HuH-7 (cell line): ENCODE results near the gene TNS3.
"Not testable (repeated sequence)": the region's sequence is repeated elsewhere in the genome, so short reads cannot be mapped to it uniquely, and the experiment has no call there.

ENCODE experiments used
- DNase-seq: peaks from one replicate; pipeline ENCODE4 v3.0.0; 2011; ENCODE audit warnings: low spot score

The TNS3 gene

GRCh38 chr7:47602272-47603004, 20.5 kb upstream of the TNS3 start:
- no peak for DNase-seq

- no peak for DNase-seq
Observed at GRCh38 chr7:47601881-47602249, 20.0 kb upstream of the TNS3 start.

- DNase-seq = no peak
Observed at GRCh38 chr7:47601119-47601880, 19.4 kb upstream of the TNS3 start.

DNA sequence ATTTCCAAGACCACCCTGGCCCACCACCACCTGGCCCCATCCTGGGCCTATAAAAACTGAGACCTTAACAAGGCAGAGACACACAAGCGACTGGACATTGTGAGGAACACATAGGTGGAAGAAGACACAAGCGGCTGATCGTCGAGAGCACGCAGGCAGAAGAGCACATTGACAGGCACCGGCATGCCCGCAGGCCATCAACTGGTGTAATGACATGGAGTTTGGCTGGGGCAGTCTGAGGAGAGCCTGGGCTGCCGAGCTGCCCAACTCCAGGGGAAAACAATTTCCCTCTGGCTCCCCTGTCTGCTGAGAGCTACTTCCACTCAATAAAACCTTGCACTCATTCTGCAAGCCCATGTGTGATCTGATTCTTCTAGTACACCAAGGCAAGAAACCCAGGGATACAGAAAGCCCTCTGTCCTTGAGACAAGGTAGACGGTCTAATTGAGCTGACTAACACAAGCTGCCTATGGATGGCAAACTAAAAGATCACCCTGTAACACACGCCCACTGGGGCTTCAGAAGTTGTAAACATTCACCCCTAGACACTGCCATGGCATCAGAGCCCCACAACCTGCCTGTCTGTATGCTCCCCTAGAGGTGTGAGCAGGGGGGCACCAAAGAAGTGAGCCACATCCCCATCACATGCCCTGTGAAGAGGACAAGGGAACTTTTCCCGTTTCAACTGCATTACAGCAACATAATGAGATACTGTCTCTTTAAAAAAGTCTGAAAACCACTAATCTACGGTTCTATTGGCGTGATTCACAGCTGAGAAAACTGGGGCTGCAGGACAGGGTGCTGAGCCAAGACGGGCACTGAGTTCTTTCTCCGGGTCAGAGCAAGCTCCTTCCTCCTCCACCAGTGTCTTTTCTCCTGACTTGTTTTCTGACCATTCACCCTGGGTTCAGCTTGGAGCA, 18.5 kb upstream of the TNS3 start:
- DNase-seq = no peak

DNA sequence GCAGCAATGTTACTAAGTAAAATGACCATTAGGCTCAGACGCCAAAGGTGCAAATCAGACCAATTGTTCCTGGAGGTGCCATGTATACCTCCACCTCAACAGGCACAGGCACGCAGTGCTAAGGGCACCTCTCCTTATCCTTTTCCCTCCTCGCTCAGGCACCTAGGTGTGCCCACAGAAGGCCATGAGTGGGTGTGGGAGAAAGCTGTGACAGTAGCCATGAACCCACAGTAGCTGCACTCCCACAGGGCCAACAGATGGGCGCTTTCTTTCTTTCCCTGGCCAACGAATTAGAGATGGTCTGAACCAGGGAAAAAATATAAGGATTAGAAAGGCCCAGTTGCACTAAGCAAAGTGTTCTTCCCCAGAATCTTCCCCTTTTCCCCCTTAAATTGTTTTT, 15.5 kb upstream of the TNS3 start:
- no peak for DNase-seq

GRCh38 chr7:47596502-47597202, 14.7 kb upstream of the TNS3 start:
- DNase-seq = no peak

GRCh38 chr7:47594406-47594805, 12.5 kb upstream of the TNS3 start:
- no peak for DNase-seq

- DNase-seq = no peak
Observed at GRCh38 chr7:47591655-47592572, 10.0 kb upstream of the TNS3 start.

- DNase-seq = no peak
Observed at GRCh38 chr7:47591089-47591654, 9.3 kb upstream of the TNS3 start.

GRCh38 chr7:47590215-47590614, 8.3 kb upstream of the TNS3 start:
- DNase-seq = not testable (repeated sequence)

GRCh38 chr7:47588704-47589225, 6.9 kb upstream of the TNS3 start:
- no peak for DNase-seq

- DNase-seq = no peak
Observed at GRCh38 chr7:47587976-47588375, 6.1 kb upstream of the TNS3 start.

GRCh38 chr7:47587351-47587750, 5.4 kb upstream of the TNS3 start:
- no peak for DNase-seq

GRCh38 chr7:47586925-47587324, 5.0 kb upstream of the TNS3 start:
- DNase-seq = no peak

- DNase-seq = not testable (repeated sequence)
Observed at GRCh38 chr7:47586161-47586670, 4.3 kb upstream of the TNS3 start.

GRCh38 chr7:47584536-47584895, 2.6 kb upstream of the TNS3 start:
- no peak for DNase-seq

DNA sequence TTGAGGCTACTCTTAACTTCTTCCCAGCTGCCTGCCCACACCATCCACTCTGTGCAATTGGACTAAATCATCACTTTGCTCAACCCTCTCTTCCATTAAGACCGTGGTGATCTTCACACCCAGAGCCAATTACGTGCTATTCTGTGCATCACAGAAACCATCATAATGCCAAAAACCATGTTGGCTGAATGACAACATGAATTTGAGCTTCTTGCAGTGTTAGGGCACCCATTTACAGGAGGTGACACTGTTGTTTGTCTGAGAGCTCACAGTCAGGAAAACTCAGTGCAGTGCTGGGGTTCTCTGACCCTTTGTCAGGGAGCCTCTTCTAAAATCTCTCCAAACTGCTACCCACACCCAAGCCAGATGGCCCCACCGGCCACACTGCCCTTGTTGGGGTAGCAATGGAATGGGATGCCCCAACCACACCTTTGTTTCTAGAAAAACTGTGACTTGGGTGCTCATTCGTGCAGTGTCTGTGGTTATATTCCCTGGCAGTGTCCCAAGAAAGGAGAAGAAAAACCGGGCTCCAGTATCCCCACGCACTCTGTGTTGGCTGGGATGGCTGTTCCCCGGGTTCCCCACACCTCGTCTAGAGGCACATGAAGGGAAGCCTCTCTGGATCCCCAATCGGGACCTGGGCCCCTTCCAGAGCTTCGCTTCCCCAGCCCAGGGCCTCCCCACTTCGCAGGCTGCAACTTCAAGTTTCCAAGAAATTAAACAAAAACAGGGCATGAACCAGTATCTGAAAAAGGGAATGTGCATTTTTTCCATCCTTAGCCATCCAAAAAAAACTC, 2.0 kb upstream of the TNS3 start:
- no peak for DNase-seq

DNA sequence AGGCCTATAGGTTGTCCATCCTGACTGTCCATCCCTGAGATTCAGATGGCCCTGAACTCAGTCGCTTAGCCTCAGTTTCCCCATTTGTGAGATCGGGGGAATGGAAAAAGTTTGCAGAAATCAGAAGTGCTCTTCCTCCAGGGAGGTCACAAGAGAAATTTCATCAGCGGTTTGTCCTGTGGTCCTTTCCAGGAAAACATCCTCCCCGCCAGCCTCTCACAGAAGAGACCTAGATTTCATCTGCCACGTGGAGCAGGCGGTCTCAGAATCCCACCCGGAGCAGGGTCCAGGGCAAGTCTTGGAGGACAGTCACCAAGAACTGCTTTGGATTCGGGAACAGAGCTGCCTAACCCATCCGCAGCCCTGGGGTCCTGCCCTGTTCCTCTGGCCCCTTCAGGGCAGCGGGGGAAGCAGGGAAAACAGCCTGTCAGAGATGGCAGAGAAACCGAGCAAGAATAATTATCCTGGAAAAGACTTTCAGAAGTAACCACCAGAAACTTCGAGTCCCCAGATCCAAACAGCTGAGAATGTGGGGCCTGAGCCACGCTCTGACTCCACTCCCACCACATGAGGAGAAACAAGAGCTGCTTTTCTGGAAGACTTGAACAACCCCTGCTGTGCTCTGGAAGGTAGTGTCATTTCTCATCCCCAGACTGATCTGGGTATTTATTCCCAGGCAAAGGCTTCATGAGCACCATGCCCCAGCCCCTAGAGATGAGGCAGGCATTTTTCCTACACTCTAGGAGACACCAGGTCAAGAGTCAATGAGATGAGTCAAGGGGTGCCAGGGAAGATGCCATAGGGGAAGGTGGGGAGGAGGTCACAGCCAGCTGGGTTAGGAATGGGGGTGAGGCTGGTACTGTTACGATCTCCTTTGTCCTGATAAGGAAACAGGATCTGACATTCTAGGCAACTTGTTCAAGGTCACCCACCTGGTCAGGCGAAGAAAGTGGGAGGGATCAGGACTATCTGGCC, 1.1 kb upstream of the TNS3 start:
- no peak for DNase-seq
